ENCODE measurements around the gene BRD1.

GRCh38 chr22:49872347-49872746 lies 44.7 kb upstream of the BRD1 start:
- TF ChIP-seq POLR2AphosphoS5 (IDR thresholded peaks at IDR 0.05; ENCODE audit: low read depth, low read length), result no peak
- TF ChIP-seq POLR2A (IDR thresholded peaks at IDR 0.05; ENCODE audit: low read depth, low read length), result no peak

All from GM12892 (cell line).